ENCODE data around the gene PLEKHA5. TPM values are rescaled to one million over a fixed set of nuclear protein-coding genes. Genes with fewer than 3 reads are reported as not detected.

Gene PLEKHA5
- polyA plus RNA-seq, 4 donors = 13.2 to 36.2 (median 19.6) TPM

- WGBS, 3 donors = 90 to 94% (median 92%) methylated on average over 5 of the region's 5 CpGs
Measured at GRCh38 chr12:19191563-19191962, 62.0 kb downstream of the PLEKHA5 start.

DNA sequence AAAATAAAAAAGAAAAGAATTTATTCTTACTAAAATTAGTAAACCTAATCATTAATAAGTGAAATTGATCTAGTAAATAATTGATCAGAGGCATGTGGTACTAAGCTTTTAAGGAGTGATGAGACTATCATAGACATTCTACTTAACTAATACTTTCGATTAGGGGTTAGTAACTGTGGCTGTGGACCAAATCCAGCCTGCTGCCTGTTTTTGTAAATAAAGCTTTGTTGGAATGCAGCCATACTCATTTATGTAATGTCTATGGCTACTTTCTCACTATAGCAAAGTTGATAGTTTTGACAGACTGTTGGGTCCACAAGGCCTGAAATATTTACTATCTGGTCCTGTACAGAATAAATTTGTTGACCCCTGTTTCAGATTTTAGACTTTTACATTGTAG lies 63.2 kb downstream of the PLEKHA5 start:
- Histone ChIP-seq H3K4me3 (ENCODE audit: low read depth in 1 of 3, low read length in 3 of 3) (no peak overlapping the region), H3K36me3 (ENCODE audit: control insufficient read depth in 3 of 3, insufficient read depth in 2 of 3, low read depth in 1 of 3, low read length in 3 of 3) (peaks cover 0 to 3% (median 0%) of the 10 kb centered on the region in 3 donors), H3K27ac (ENCODE audit: low read depth in 1 of 3, low read length in 2 of 3) (no peak overlapping the region), H3K4me1 (ENCODE audit: control insufficient read depth in 3 of 3, insufficient read depth in 2 of 3, low read depth in 1 of 3, low read length in 2 of 3) (no peaks in the 10 kb centered on the region), H3K9me3 (ENCODE audit: control insufficient read depth in 2 of 2, insufficient read depth in 1 of 2, low read depth in 1 of 2, low read length in 1 of 2) (no peaks in the 10 kb centered on the region), H3K27me3 (ENCODE audit: control insufficient read depth in 3 of 3, insufficient read depth in 3 of 3, low read length in 3 of 3) (no peaks in the 10 kb centered on the region)
- WGBS, 3 donors = 55 to 91% (median 71%) methylated on average over 1 of the region's 1 CpG
- FAIRE-seq (no peak), DNase-seq (no peak)

More at GRCh38 chr12:19191563-19191962, 62.0 kb downstream of the PLEKHA5 start:
- Histone ChIP-seq H3K36me3 (ENCODE audit: control insufficient read depth in 3 of 3, insufficient read depth in 2 of 3, low read depth in 1 of 3, low read length in 3 of 3) (peaks cover 0 to 3% (median 0%) of the 10 kb centered on the region in 3 donors), H3K4me1 (ENCODE audit: control insufficient read depth in 3 of 3, insufficient read depth in 2 of 3, low read depth in 1 of 3, low read length in 2 of 3) (no peaks in the 10 kb centered on the region), H3K4me3 (ENCODE audit: low read depth in 1 of 3, low read length in 3 of 3) (no peak overlapping the region), H3K27ac (ENCODE audit: low read depth in 1 of 3, low read length in 2 of 3) (no peak overlapping the region), H3K27me3 (ENCODE audit: control insufficient read depth in 3 of 3, insufficient read depth in 3 of 3, low read length in 3 of 3) (no peaks in the 10 kb centered on the region), H3K9me3 (ENCODE audit: control insufficient read depth in 2 of 2, insufficient read depth in 1 of 2, low read depth in 1 of 2, low read length in 1 of 2) (no peaks in the 10 kb centered on the region)
- FAIRE-seq = no peak
- no peak for DNase-seq

DNA sequence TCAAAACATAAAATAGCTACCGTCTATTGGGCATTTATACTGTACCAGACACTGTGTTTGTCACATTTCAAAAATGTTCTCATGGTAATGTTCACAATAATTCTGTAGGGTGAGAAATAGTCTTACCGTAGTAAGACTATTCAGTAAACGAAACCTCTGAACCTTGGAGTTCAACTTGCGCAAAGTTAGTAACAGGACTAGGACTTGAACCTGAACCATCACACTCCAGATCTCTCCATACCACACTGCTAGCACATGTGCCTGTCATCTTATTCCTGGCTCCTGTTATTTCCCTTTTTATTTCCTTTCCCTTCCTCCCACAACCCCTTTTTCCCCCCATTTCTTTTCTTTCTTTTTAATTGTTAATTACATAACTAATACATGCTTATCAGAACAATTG lies 65.4 kb downstream of the PLEKHA5 start:
- Histone ChIP-seq H3K4me1 (ENCODE audit: control insufficient read depth in 3 of 3, insufficient read depth in 2 of 3, low read depth in 1 of 3, low read length in 2 of 3) (no peaks in the 10 kb centered on the region), H3K9me3 (ENCODE audit: control insufficient read depth in 2 of 2, insufficient read depth in 1 of 2, low read depth in 1 of 2, low read length in 1 of 2) (no peaks in the 10 kb centered on the region), H3K4me3 (ENCODE audit: low read depth in 1 of 3, low read length in 3 of 3) (no peak overlapping the region), H3K27me3 (ENCODE audit: control insufficient read depth in 3 of 3, insufficient read depth in 3 of 3, low read length in 3 of 3) (no peaks in the 10 kb centered on the region), H3K27ac (ENCODE audit: low read depth in 1 of 3, low read length in 2 of 3) (no peak overlapping the region), H3K36me3 (ENCODE audit: control insufficient read depth in 3 of 3, insufficient read depth in 2 of 3, low read depth in 1 of 3, low read length in 3 of 3) (peaks cover 0 to 3% (median 0%) of the 10 kb centered on the region in 3 donors)
- 80 to 87% (median 86%) methylated on average over 4 of the region's 4 CpGs for WGBS, 3 donors
- DNase-seq (peak in 1 of 2 donors; percentile 15), FAIRE-seq (no peak)

- Histone ChIP-seq H3K36me3 (ENCODE audit: control insufficient read depth in 3 of 3, insufficient read depth in 2 of 3, low read depth in 1 of 3, low read length in 3 of 3) (peaks cover 0 to 3% (median 0%) of the 10 kb centered on the region in 3 donors), H3K4me3 (ENCODE audit: low read depth in 1 of 3, low read length in 3 of 3) (no peak overlapping the region), H3K9me3 (ENCODE audit: control insufficient read depth in 2 of 2, insufficient read depth in 1 of 2, low read depth in 1 of 2, low read length in 1 of 2) (no peaks in the 10 kb centered on the region), H3K27ac (ENCODE audit: low read depth in 1 of 3, low read length in 2 of 3) (no peak overlapping the region), H3K27me3 (ENCODE audit: control insufficient read depth in 3 of 3, insufficient read depth in 3 of 3, low read length in 3 of 3) (no peaks in the 10 kb centered on the region), H3K4me1 (ENCODE audit: control insufficient read depth in 3 of 3, insufficient read depth in 2 of 3, low read depth in 1 of 3, low read length in 2 of 3) (no peaks in the 10 kb centered on the region)
- no peak for DNase-seq
- no peak for FAIRE-seq
- 69 to 75% (median 71%) methylated on average over 6 of the region's 6 CpGs for WGBS, 3 donors
Measured at GRCh38 chr12:19196959-19197630, 67.6 kb downstream of the PLEKHA5 start.

DNA sequence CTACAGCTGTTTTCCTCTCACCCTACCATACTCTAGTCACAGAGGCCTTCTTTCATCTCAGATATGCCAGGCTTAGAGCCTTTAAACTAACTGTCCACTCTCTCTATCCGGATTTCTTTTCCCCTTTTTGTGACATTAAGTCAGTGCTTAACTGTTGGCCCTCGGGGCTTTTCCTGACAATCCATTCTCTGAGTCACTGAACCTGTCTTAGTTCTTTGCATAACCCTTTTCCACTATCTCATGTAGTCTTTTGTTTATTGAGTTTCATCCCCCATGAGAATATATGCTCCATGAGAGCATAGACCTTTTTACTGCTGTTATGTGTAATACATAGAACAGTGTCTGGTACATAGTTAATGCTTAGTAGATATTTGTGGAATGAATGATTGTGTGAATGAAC lies 68.7 kb downstream of the PLEKHA5 start:
- H3K27ac ChIP-seq (ENCODE audit: low read depth in 1 of 3, low read length in 2 of 3) = no peak overlapping the region
- FAIRE-seq = no peak

GRCh38 chr12:19199332-19199731 lies 69.8 kb downstream of the PLEKHA5 start:
- no peak for FAIRE-seq
- 73 to 90% (median 81%) methylated on average over 1 of the region's 1 CpG for WGBS, 3 donors
- Histone ChIP-seq H3K27ac (ENCODE audit: low read depth in 1 of 3, low read length in 2 of 3) (no peak overlapping the region), H3K9me3 (ENCODE audit: control insufficient read depth in 2 of 2, insufficient read depth in 1 of 2, low read depth in 1 of 2, low read length in 1 of 2) (no peaks in the 10 kb centered on the region), H3K27me3 (ENCODE audit: control insufficient read depth in 3 of 3, insufficient read depth in 3 of 3, low read length in 3 of 3) (no peaks in the 10 kb centered on the region), H3K4me3 (ENCODE audit: low read depth in 1 of 3, low read length in 3 of 3) (no peak overlapping the region), H3K36me3 (ENCODE audit: control insufficient read depth in 3 of 3, insufficient read depth in 2 of 3, low read depth in 1 of 3, low read length in 3 of 3) (no peaks in the 10 kb centered on the region), H3K4me1 (ENCODE audit: control insufficient read depth in 3 of 3, insufficient read depth in 2 of 3, low read depth in 1 of 3, low read length in 2 of 3) (no peaks in the 10 kb centered on the region)
- no peak for DNase-seq

More for the DNA sequence above, 68.7 kb downstream of the PLEKHA5 start:
- Histone ChIP-seq H3K9me3 (ENCODE audit: control insufficient read depth in 2 of 2, insufficient read depth in 1 of 2, low read depth in 1 of 2, low read length in 1 of 2) (no peaks in the 10 kb centered on the region), H3K27me3 (ENCODE audit: control insufficient read depth in 3 of 3, insufficient read depth in 3 of 3, low read length in 3 of 3) (no peaks in the 10 kb centered on the region), H3K4me1 (ENCODE audit: control insufficient read depth in 3 of 3, insufficient read depth in 2 of 3, low read depth in 1 of 3, low read length in 2 of 3) (no peaks in the 10 kb centered on the region), H3K36me3 (ENCODE audit: control insufficient read depth in 3 of 3, insufficient read depth in 2 of 3, low read depth in 1 of 3, low read length in 3 of 3) (no peaks in the 10 kb centered on the region), H3K4me3 (ENCODE audit: low read depth in 1 of 3, low read length in 3 of 3) (no peak overlapping the region)
- 71 to 88% (median 77%) methylated on average over 2 of the region's 2 CpGs for WGBS, 3 donors
- no peak for DNase-seq

DNA sequence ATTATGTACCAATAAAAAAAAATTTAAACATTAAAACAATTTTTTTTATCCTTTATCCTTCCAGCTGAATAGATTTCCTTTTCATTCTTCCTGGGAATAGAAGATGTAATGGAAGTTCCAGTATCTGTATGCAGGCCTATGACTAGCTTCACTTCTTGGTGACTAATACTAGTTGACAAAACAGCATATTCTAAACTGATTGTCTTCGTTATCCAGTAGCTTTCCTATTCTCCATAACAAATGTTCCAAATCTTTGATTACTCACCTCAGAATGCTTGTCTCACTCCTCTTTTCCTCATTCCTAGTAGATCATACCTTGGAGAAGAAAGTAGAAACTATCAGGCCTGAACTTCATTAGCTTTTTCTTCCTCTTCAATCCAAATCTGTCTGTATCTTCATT lies 70.7 kb downstream of the PLEKHA5 start:
- no peak for FAIRE-seq
- WGBS, 3 donors = 76 to 83% (median 77%) methylated on average over 1 of the region's 1 CpG
- H3K36me3 ChIP-seq (ENCODE audit: control insufficient read depth in 3 of 3, insufficient read depth in 2 of 3, low read depth in 1 of 3, low read length in 3 of 3) = no peaks in the 10 kb centered on the region

DNA sequence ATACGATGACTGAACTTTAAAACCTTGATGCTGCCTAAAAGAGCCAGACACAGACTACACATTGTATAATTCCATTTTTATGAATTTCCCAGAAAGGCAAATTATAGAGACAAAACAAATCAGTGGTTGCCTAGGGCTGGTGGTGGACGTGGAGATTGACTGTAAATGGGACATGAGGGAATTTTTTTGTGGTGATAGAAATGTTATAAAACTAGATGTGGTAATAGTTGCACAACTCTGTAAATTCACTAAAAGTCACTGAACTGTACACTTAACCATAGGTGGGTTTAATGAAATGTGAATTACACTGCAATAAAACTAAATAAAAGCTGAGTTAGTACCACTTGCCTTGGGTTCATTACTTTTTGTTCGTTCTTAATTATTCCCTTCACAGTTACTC lies 72.1 kb downstream of the PLEKHA5 start:
- Histone ChIP-seq H3K9me3 (ENCODE audit: control insufficient read depth in 2 of 2, insufficient read depth in 1 of 2, low read depth in 1 of 2, low read length in 1 of 2) (no peaks in the 10 kb centered on the region), H3K36me3 (ENCODE audit: control insufficient read depth in 3 of 3, insufficient read depth in 2 of 3, low read depth in 1 of 3, low read length in 3 of 3) (no peaks in the 10 kb centered on the region), H3K27ac (ENCODE audit: low read depth in 1 of 3, low read length in 2 of 3) (no peak overlapping the region), H3K4me1 (ENCODE audit: control insufficient read depth in 3 of 3, insufficient read depth in 2 of 3, low read depth in 1 of 3, low read length in 2 of 3) (no peaks in the 10 kb centered on the region), H3K4me3 (ENCODE audit: low read depth in 1 of 3, low read length in 3 of 3) (no peak overlapping the region), H3K27me3 (ENCODE audit: control insufficient read depth in 3 of 3, insufficient read depth in 3 of 3, low read length in 3 of 3) (no peaks in the 10 kb centered on the region)
- DNase-seq (no peak), FAIRE-seq (no peak)
- WGBS, 3 donors = 68 to 75% (median 68%) methylated on average over 3 of the region's 3 CpGs

More for the DNA sequence above, 70.7 kb downstream of the PLEKHA5 start:
- no peaks in the 10 kb centered on the region for H3K9me3 ChIP-seq (ENCODE audit: control insufficient read depth in 2 of 2, insufficient read depth in 1 of 2, low read depth in 1 of 2, low read length in 1 of 2)
- no peaks in the 10 kb centered on the region for H3K4me1 ChIP-seq (ENCODE audit: control insufficient read depth in 3 of 3, insufficient read depth in 2 of 3, low read depth in 1 of 3, low read length in 2 of 3)
- H3K27ac ChIP-seq (ENCODE audit: low read depth in 1 of 3, low read length in 2 of 3) = no peak overlapping the region
- no peaks in the 10 kb centered on the region for H3K27me3 ChIP-seq (ENCODE audit: control insufficient read depth in 3 of 3, insufficient read depth in 3 of 3, low read length in 3 of 3)
- no peak for DNase-seq
- H3K4me3 ChIP-seq (ENCODE audit: low read depth in 1 of 3, low read length in 3 of 3) = no peak overlapping the region

- Histone ChIP-seq H3K4me3 (ENCODE audit: low read depth in 1 of 3, low read length in 3 of 3) (no peak overlapping the region), H3K27ac (ENCODE audit: low read depth in 1 of 3, low read length in 2 of 3) (no peak overlapping the region), H3K9me3 (ENCODE audit: control insufficient read depth in 2 of 2, insufficient read depth in 1 of 2, low read depth in 1 of 2, low read length in 1 of 2) (no peaks in the 10 kb centered on the region), H3K4me1 (ENCODE audit: control insufficient read depth in 3 of 3, insufficient read depth in 2 of 3, low read depth in 1 of 3, low read length in 2 of 3) (no peaks in the 10 kb centered on the region), H3K36me3 (ENCODE audit: control insufficient read depth in 3 of 3, insufficient read depth in 2 of 3, low read depth in 1 of 3, low read length in 3 of 3) (no peaks in the 10 kb centered on the region), H3K27me3 (ENCODE audit: control insufficient read depth in 3 of 3, insufficient read depth in 3 of 3, low read length in 3 of 3) (no peaks in the 10 kb centered on the region)
- no peak for FAIRE-seq
- no peak for DNase-seq
- WGBS, 3 donors = 86 to 100% (median 91%) methylated on average over 1 of the region's 1 CpG
Measured at GRCh38 chr12:19203013-19203412, 73.5 kb downstream of the PLEKHA5 start.
